DOHH2 (cell line): ENCODE results near the gene INTS15.

Experiments used
- EZH2phosphoT487 ChIP-seq: fragments of 200-600 bp; sonication (generic); IDR thresholded peaks from 2 replicates; pipeline ENCODE4 v1.6.1; 2017; ENCODE audit warnings: borderline replicate concordance, mild to moderate bottlenecking, antibody characterized with exemption, low read length, moderate library complexity, mixed read lengths
- TF ChIP-seq, protein P1 (sequence below): fragments of 200-600 bp; sonication (generic); IDR thresholded peaks from one replicate; pipeline ENCODE4 v1.5.1; 2014; ENCODE audit warnings: antibody characterized with exemption, mild to moderate bottlenecking, low read depth, low read length; ENCODE audit not compliant: poor library complexity, severe bottlenecking

DNA sequence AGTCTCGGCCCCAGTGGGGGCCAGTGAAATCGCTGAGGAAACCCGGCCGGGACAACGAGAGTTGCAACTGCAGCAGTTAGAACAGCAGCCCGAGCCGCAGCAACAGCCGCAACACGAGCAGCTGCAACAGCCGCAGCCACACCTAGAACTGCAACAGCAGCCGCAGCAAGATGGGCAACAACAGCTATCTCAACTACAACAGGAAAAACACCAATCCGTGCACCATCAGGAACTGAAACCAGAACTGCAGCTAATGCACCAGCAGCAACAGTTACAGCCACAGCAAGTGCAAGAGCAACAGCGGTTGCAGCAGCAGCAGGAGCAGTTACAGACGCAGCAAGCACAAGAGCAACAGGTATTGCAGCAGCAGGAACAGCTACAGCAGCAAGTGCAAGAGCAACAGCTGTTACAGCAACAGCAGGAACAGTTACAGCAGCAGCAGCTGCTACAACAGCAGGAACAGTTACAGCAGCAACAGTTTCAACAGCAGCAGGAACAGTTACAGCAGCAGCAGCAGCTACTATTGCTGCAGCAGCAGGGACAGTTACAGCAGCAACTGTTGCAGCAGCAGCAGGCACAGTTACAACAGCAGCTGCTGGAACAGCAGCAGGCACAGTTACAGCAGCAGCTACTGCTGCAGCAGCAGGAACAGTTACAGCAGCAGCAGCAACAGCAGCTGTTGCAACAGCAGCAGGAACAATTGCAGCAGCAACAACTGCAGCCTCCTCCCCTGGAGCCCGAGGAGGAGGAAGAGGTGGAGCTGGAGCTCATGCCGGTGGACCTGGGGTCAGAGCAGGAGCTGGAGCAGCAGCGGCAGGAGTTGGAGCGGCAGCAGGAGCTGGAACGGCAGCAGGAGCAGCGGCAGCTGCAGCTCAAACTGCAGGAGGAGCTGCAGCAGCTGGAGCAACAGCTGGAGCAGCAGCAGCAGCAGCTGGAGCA lies 31.6 kb downstream of the INTS15 start:
- TF ChIP-seq, protein P1, sequence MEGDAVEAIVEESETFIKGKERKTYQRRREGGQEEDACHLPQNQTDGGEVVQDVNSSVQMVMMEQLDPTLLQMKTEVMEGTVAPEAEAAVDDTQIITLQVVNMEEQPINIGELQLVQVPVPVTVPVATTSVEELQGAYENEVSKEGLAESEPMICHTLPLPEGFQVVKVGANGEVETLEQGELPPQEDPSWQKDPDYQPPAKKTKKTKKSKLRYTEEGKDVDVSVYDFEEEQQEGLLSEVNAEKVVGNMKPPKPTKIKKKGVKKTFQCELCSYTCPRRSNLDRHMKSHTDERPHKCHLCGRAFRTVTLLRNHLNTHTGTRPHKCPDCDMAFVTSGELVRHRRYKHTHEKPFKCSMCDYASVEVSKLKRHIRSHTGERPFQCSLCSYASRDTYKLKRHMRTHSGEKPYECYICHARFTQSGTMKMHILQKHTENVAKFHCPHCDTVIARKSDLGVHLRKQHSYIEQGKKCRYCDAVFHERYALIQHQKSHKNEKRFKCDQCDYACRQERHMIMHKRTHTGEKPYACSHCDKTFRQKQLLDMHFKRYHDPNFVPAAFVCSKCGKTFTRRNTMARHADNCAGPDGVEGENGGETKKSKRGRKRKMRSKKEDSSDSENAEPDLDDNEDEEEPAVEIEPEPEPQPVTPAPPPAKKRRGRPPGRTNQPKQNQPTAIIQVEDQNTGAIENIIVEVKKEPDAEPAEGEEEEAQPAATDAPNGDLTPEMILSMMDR = no peak
- no peak for TF ChIP-seq EZH2phosphoT487
